ENCODE measurements around the gene LITAFD.

GRCh38 chr16:8887431-8887765 is 5.2 kb downstream of the LITAFD start:
- TF ChIP-seq CTCF (IDR thresholded peaks at IDR 0.05) (no peak), POLR2A (IDR thresholded peaks at IDR 0.05) (no peak)

All from uterus (tissue), 2 donors.